Ovary (tissue), 9 donors: ENCODE results near the gene ACSM2B. TPM values are rescaled to one million over a fixed set of nuclear protein-coding genes. Genes with fewer than 3 reads are reported as not detected.
"Not testable (repeated sequence)": the region's sequence is repeated elsewhere in the genome, so short reads cannot be mapped to it uniquely, and the experiment has no call there.

Source experiments
- DNase-seq, 5 donors: peaks; one replicate each; pipeline ENCODE4 v3.0.0-alpha.2; 2019 to 2020
- H3K27ac ChIP-seq, 2 donors: fragments of 200-600 bp; one replicate each; pipeline versions ENCODE4 v1.5.1 to v1.8.0; 2019 to 2022
- H3K27me3 ChIP-seq: fragments of 200-600 bp; one replicate; pipeline ENCODE4 v1.8.0; 2022
- H3K36me3 ChIP-seq: fragments of 200-600 bp; sonication (generic); one replicate; pipeline ENCODE4 v1.5.1; 2019
- H3K4me1 ChIP-seq: one replicate; pipeline ENCODE4 v1.8.1; 2013; ENCODE audit warnings: mild to moderate bottlenecking, moderate library complexity; ENCODE audit not compliant: insufficient read depth
- H3K4me3 ChIP-seq: fragments of 200-600 bp; sonication (generic); one replicate; pipeline ENCODE4 v1.5.1; 2017
- H3K9me3 ChIP-seq, 2 donors: fragments of 200-600 bp in 1 of 2; sonication (generic) in 1 of 2; one replicate each; pipeline versions ENCODE4 v1.5.1 to v1.8.1; 2013 to 2019; ENCODE audit warnings: mild to moderate bottlenecking in 1 of 2, moderate library complexity in 1 of 2
- CTCF ChIP-seq, 3 donors: fragments of 450-650 bp in 2 of 3; fragments of 200-600 bp in 1 of 3; IDR thresholded peaks; one replicate each; pipeline versions ENCODE4 v1.5.1 to v1.8.0; 2016 to 2022; ENCODE audit warnings: antibody characterized with exemption in 3 of 3, mild to moderate bottlenecking in 1 of 3
- EP300 ChIP-seq: sonication (generic); formaldehyde crosslinking; IDR thresholded peaks from one replicate; pipeline ENCODE4 v1.6.1; 2017; ENCODE audit warnings: antibody characterized with exemption
- POLR2A ChIP-seq: fragments of 450-650 bp; IDR thresholded peaks from one replicate; pipeline ENCODE4 v1.6.1; 2017; ENCODE audit warnings: antibody characterized with exemption, mild to moderate bottlenecking, moderate library complexity
- WGBS, 3 donors: extraction: QIAGEN DNeasy Blood & Tissue Kit in 1 of 3; methylation state at CpG; one replicate each; pipeline versions ENCODE4 v1.1.5 to v1.1.7; 2013 to 2017; 5-methylcytosine and 5-hydroxymethylcytosine counted together
- intact Hi-C, 4 donors: fragments of 100-400 bp; cut with DNase I; formaldehyde crosslinking; loops; one replicate each; pipeline versions ENCODE4 v1.11.0 to v1.15.1; 2022 to 2023
- polyA plus RNA-seq, 2 donors: library from polyadenylated mRNA; stranded (reverse); fragments of 200-250 nt in 1 of 2; fragments of 350-450 nt in 1 of 2; fragmentation: Illumina TruSeq in 1 of 2; extraction: RNeasy Lipid Tissue Mini Kit (QIAGEN cat#74804) in 1 of 2; gene quantifications; one replicate each; pipeline ENCODE4 v1.2.3, GENCODE V29; 2013 to 2014
- total RNA-seq, 7 donors: library from RNA; depleted of rRNA in 2 of 7; stranded (reverse); fragments of >200 nt in 2 of 7; fragmentation: NEBNext Ultra II Directional in 3 of 7; extraction: Animal tissue kit (Norgen Biotek cat#: 25700) in 3 of 7; gene quantifications; one replicate each; pipeline versions ENCODE4 v1.1.0 to v1.2.4, GENCODE V29; 2016 to 2023
- donor health status: DM: no; HTN: no; CAD: no; lungs with moderate emphysema.
- donor health status: DM: no; HTN: no; CAD: no.
- donor health status: Bipolar disorder and iron deficiency.
- donor health status: DM: yes; HTN: yes; CAD: no.
- donor health status: DM: no; HTN: no; CAD: no.
- donor health status: DM: yes; HTN: yes; CAD: no.

The ACSM2B gene
- total and polyA plus RNA-seq, 9 donors: 0.08 to 0.95 (median 0.33) TPM; not detected in 4

- no peak overlapping the region for H3K4me3 ChIP-seq
- no peak overlapping the region for H3K27ac ChIP-seq
- no peaks in the 10 kb centered on the region for H3K36me3 ChIP-seq
- H3K9me3 ChIP-seq: no peaks in the 10 kb centered on the region
- peaks cover 12% of the 10 kb centered on the region for H3K4me1 ChIP-seq
- intact Hi-C loops: no loop called here
- no peaks in the 10 kb centered on the region for H3K27me3 ChIP-seq
- 67 to 85% (median 79%) methylated on average over 4 of the region's 4 CpGs for WGBS, 3 donors
- TF ChIP-seq EP300 (no peak), POLR2A (no peak), CTCF (IDR thresholded peaks at IDR 0.05) (no peak)
- DNase-seq: no peak
Observed at GRCh38 chr16:20610892-20611349, 34.8 kb upstream of the ACSM2B start.

GRCh38 chr16:20610211-20610891 lies 34.2 kb upstream of the ACSM2B start:
- Histone ChIP-seq H3K27ac (no peak overlapping the region), H3K27me3 (no peaks in the 10 kb centered on the region), H3K4me3 (no peak overlapping the region), H3K36me3 (no peaks in the 10 kb centered on the region), H3K9me3 (no peaks in the 10 kb centered on the region), H3K4me1 (peaks cover 12% of the 10 kb centered on the region)
- 70 to 85% (median 77%) methylated on average over 6 of the region's 6 CpGs for WGBS, 3 donors
- intact Hi-C loops: no loop called here
- DNase-seq: peak in 1 of 5 donors; percentile 27
- TF ChIP-seq CTCF (IDR thresholded peaks at IDR 0.05) (no peak), POLR2A (no peak), EP300 (no peak)

- WGBS, 3 donors: 33 to 51% (median 35%) methylated on average over 11 of the region's 11 CpGs
- H3K27ac ChIP-seq, H3K36me3 ChIP-seq, H3K9me3 ChIP-seq, DNase-seq, H3K4me3 ChIP-seq, H3K27me3 ChIP-seq, intact Hi-C loops, H3K4me1 ChIP-seq: not testable (repeated sequence)
Observed at GRCh38 chr16:20602205-20602604, 26.0 kb upstream of the ACSM2B start.

GRCh38 chr16:20599475-20599874 lies 23.3 kb upstream of the ACSM2B start:
- H3K4me3 ChIP-seq, H3K36me3 ChIP-seq, intact Hi-C loops, DNase-seq, H3K27me3 ChIP-seq, H3K4me1 ChIP-seq, H3K9me3 ChIP-seq, H3K27ac ChIP-seq: not testable (repeated sequence)
- WGBS, 3 donors: 43 to 64% (median 45%) methylated on average over 5 of the region's 5 CpGs

- Histone ChIP-seq H3K27ac (no peak overlapping the region), H3K4me3 (no peak overlapping the region), H3K9me3 (no peaks in the 10 kb centered on the region), H3K4me1 (no peaks in the 10 kb centered on the region), H3K36me3 (no peaks in the 10 kb centered on the region), H3K27me3 (no peaks in the 10 kb centered on the region)
- intact Hi-C loops: no loop called here
- DNase-seq: no peak
- WGBS, 3 donors: 59 to 65% (median 63%) methylated on average over 5 of the region's 5 CpGs
- TF ChIP-seq EP300 (no peak), CTCF (IDR thresholded peaks at IDR 0.05) (no peak), POLR2A (no peak)
Observed at GRCh38 chr16:20598832-20599469, 22.8 kb upstream of the ACSM2B start.

GRCh38 chr16:20595694-20596093 lies 19.5 kb upstream of the ACSM2B start:
- intact Hi-C loops, DNase-seq, H3K27me3 ChIP-seq, H3K4me3 ChIP-seq, H3K9me3 ChIP-seq, H3K36me3 ChIP-seq, H3K4me1 ChIP-seq, H3K27ac ChIP-seq: not testable (repeated sequence)
- WGBS, 3 donors: 69 to 79% (median 75%) methylated on average over 2 of the region's 2 CpGs

GRCh38 chr16:20595068-20595467 lies 18.9 kb upstream of the ACSM2B start:
- intact Hi-C loops, H3K4me3 ChIP-seq, H3K27ac ChIP-seq, H3K27me3 ChIP-seq, H3K36me3 ChIP-seq, H3K4me1 ChIP-seq, DNase-seq, H3K9me3 ChIP-seq: not testable (repeated sequence)
- WGBS, 3 donors: 88 to 93% (median 92%) methylated on average over 2 of the region's 2 CpGs

GRCh38 chr16:20592780-20593179 lies 16.6 kb upstream of the ACSM2B start:
- 90 to 97% (median 96%) methylated on average over 1 of the region's 1 CpG for WGBS, 3 donors
- H3K27me3 ChIP-seq, DNase-seq, H3K36me3 ChIP-seq, intact Hi-C loops, H3K9me3 ChIP-seq, H3K4me3 ChIP-seq, H3K27ac ChIP-seq, H3K4me1 ChIP-seq: not testable (repeated sequence)

- not testable (repeated sequence) for H3K36me3 ChIP-seq
Observed at GRCh38 chr16:20589486-20589885, 13.3 kb upstream of the ACSM2B start.

More at GRCh38 chr16:20589486-20589885, 13.3 kb upstream of the ACSM2B start:
- H3K4me3 ChIP-seq, H3K27ac ChIP-seq, H3K27me3 ChIP-seq, intact Hi-C loops, H3K9me3 ChIP-seq, DNase-seq: not testable (repeated sequence)
- WGBS, 3 donors: 67 to 75% (median 71%) methylated on average over 5 to 6 of the region's 6 CpGs
- H3K4me1 ChIP-seq: peaks cover 11% of the 10 kb centered on the region
